Measurements from ENCODE around the gene GRIP1. TPM values are rescaled to one million over a fixed set of nuclear protein-coding genes. Genes with fewer than 3 reads are reported as not detected.
A peak's percentile ranks its signal among the peaks of the same experiment; 100 is the strongest.

Gene GRIP1
- total and polyA plus RNA-seq, 2 of the 4 experiments (the other 2 are of a cell fraction), result under 0.01 to 0.07 TPM

DNA sequence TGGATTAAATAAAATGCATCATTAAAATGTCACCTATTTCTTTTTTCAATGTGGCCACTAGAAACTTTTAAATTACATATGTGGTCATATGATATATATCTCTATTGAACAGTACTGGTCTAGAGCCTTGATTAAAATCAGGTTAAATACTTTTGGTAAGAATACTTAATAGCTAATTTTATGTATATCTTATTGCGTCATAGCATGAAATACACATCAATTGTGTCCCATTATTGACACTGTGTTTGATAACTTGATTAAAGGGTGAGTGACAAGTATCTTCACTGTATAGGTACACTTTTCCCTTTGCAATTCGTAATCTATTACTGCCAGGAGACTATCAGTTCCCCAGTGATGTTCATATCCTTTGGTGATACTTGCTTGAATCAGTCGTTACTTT, 381.0 kb downstream of the GRIP1 start:
- BruUV-seq (replicated peaks), result no TSS peak
- dilution Hi-C loops (cut with HindIII; ENCODE audit: low sequenced_read_pairs, unreplicated experiment), result no loop called here
- TF ChIP-seq CEBPB (IDR thresholded peaks at IDR 0.05; ENCODE audit: low read depth, low read length) (peak; percentile 81), RCOR1 (IDR thresholded peaks at IDR 0.05; ENCODE audit: insufficient replicate concordance, low read length) (no peak), CTCF (conservative IDR thresholded peaks at IDR 0.05; ENCODE audit: low read depth, low read length) (no peak), POLR2A (IDR thresholded peaks at IDR 0.05; ENCODE audit: low read depth, low read length) (no peak), CHD1 (IDR thresholded peaks at IDR 0.05; ENCODE audit: low read depth, low read length) (no peak)

More for the DNA sequence above, 381.0 kb downstream of the GRIP1 start:
- Histone ChIP-seq H4K5ac (ENCODE audit: low read depth, low read length) (no peak overlapping the region), H3K56ac (ENCODE audit: extremely low read depth, insufficient read depth, low read length) (no peak overlapping the region), H2BK20ac (ENCODE audit: low read depth, low read length) (no peak overlapping the region), H3K9me3 (ENCODE audit: control insufficient read depth, insufficient read depth, low read length) (no peaks in the 10 kb centered on the region), H4K91ac (ENCODE audit: insufficient read depth, low read depth, low read length) (no peak overlapping the region), H3K27me3 (ENCODE audit: control insufficient read depth, insufficient read depth, low read length) (peaks cover 5% of the 10 kb centered on the region), H3K4me1 (ENCODE audit: control insufficient read depth, insufficient read depth, low read length) (no peaks in the 10 kb centered on the region), H3K4me3 (ENCODE audit: insufficient read depth, low read depth, low read length) (no peak overlapping the region), H3K4me2 (ENCODE audit: low read depth, low read length) (no peak overlapping the region), H3K9me1 (ENCODE audit: insufficient read depth, low read length) (no peaks in the 10 kb centered on the region), H2BK120ac (ENCODE audit: low read depth, low read length) (no peak overlapping the region), H3K4ac (ENCODE audit: low read depth, low read length) (no peak overlapping the region), H3K27ac (ENCODE audit: insufficient read depth, low read length) (no peak overlapping the region), H4K8ac (ENCODE audit: low read depth in 2 of 2, low read length in 2 of 2) (no peak overlapping the region), H3K36me3 (ENCODE audit: control insufficient read depth, insufficient read depth, low read length) (no peaks in the 10 kb centered on the region), H2AFZ (replicated peaks; ENCODE audit: low read length, poor library complexity) (no peak overlapping the region), H2BK15ac (ENCODE audit: low read depth, low read length) (no peak overlapping the region), H4K20me1 (ENCODE audit: insufficient read depth, low read length) (no peaks in the 10 kb centered on the region), H2AK5ac (ENCODE audit: low read depth, low read length) (no peak overlapping the region), H3K79me1 (ENCODE audit: low read depth in 1 of 2, low read length in 2 of 2) (peaks cover 0 to 4% of the 10 kb centered on the region in 2 experiments; a peak in 2 of 4 replicates), H3K18ac (ENCODE audit: low read depth, low read length) (no peak overlapping the region), H3K14ac (replicated peaks; ENCODE audit: low read depth, low read length) (no peak overlapping the region), H2BK5ac (ENCODE audit: low read depth, low read length, poor library complexity, severe bottlenecking) (no peak overlapping the region), H2AK9ac (replicated peaks; ENCODE audit: low read depth, low read length, poor library complexity) (no peak overlapping the region), H3K23ac (ENCODE audit: low read depth, low read length) (no peak overlapping the region), H3K9ac (ENCODE audit: low read depth, low read length) (no peak overlapping the region)
- DNase-seq (no peak), ATAC-seq (ENCODE audit: low read depth) (no peak)
- ChIA-PET CTCF (no interaction called here), POLR2A (ENCODE audit: unreplicated experiment) (no interaction called here)
- in situ Hi-C loops (cut with MboI; ENCODE audit: low sequenced_read_pairs), result no loop called here
- WGBS, 2 experiments (ENCODE audit: extremely low coverage in 2 of 2, insufficient read length in 1 of 2), result no CpG with 5 or more reads among the region's 3 CpGs
- intact Hi-C loops (cut with micrococcal nuclease), result no loop called here

Small RNA genes lying within 50 kb of the gene (microRNA-seq; reads per million reads assigned to microRNA genes)
- gene OSBPL9P5 (ENCODE audit: insufficient read depth, insufficient read length), result not detected

Small RNA genes lying within 50 kb of the gene (small RNA-seq; reads per million reads assigned to genes)
- gene OSBPL9P5, result 0 reads per million in 5 experiments
